Astrocyte (in vitro differentiated cells and primary cell): ENCODE results near the gene ANO4. TPM values are rescaled to one million over a fixed set of nuclear protein-coding genes. Genes with fewer than 3 reads are reported as not detected.

Experiments
- DNase-seq: peaks from one replicate; pipeline ENCODE4 v3.0.0-alpha.2; 2010; ENCODE audit warnings: low read depth
- FAIRE-seq: peaks from 2 replicates; lab custom pipeline; 2011; peaks lifted over from hg19 to GRCh38; lab: Jason Lieb, UNC
- H2AFZ ChIP-seq: 2 replicates; pipeline ENCODE4 v1.6.0; 2012; ENCODE audit warnings: low read depth, low read length, inconsistent platforms
- H3K27ac ChIP-seq: 2 replicates; pipeline ENCODE4 v1.5.1; 2011; ENCODE audit warnings: low read depth, low read length, inconsistent platforms
- H3K27me3 ChIP-seq: 2 replicates; pipeline ENCODE4 v1.6.0; 2011; ENCODE audit warnings: low read length, inconsistent platforms; ENCODE audit not compliant: insufficient read depth
- H3K36me3 ChIP-seq: 2 replicates; pipeline ENCODE4 v1.5.1; 2011; ENCODE audit warnings: low read length, inconsistent platforms; ENCODE audit not compliant: insufficient read depth
- H3K4me1 ChIP-seq: 2 replicates; pipeline ENCODE4 v1.5.1; 2011; ENCODE audit warnings: low read length, inconsistent platforms; ENCODE audit not compliant: insufficient read depth
- H3K4me2 ChIP-seq: 2 replicates; pipeline ENCODE4 v1.6.0; 2012; ENCODE audit warnings: low read length, inconsistent platforms
- H3K4me3 ChIP-seq: 2 replicates; pipeline ENCODE4 v1.5.1; 2011; ENCODE audit warnings: low read depth, mild to moderate bottlenecking, low read length, inconsistent platforms; ENCODE audit not compliant: insufficient read depth
- H3K79me2 ChIP-seq: 2 replicates; pipeline ENCODE4 v1.6.0; 2012; ENCODE audit warnings: mild to moderate bottlenecking, low read length, inconsistent platforms; ENCODE audit not compliant: insufficient read depth
- H3K9ac ChIP-seq: 2 replicates; pipeline ENCODE4 v1.6.0; 2012; ENCODE audit warnings: mild to moderate bottlenecking, low read length, inconsistent platforms
- H3K9me3 ChIP-seq: 2 replicates; pipeline ENCODE4 v1.5.1; 2012; ENCODE audit warnings: low read depth, mild to moderate bottlenecking, low read length, inconsistent platforms; ENCODE audit not compliant: insufficient read depth
- H4K20me1 ChIP-seq: 2 replicates; pipeline ENCODE4 v1.6.0; 2012; ENCODE audit warnings: low read length, inconsistent platforms; ENCODE audit not compliant: insufficient read depth
- H3K27ac Mint-ChIP-seq: one replicate; pipeline ENCODE4 v1.8.0; 2021; ENCODE audit warnings: mild to moderate bottlenecking, mixed read lengths; ENCODE audit not compliant: unreplicated experiment
- H3K27me3 Mint-ChIP-seq: one replicate; pipeline ENCODE4 v1.8.0; 2021; ENCODE audit warnings: low read depth, mixed read lengths; ENCODE audit not compliant: unreplicated experiment
- H3K36me3 Mint-ChIP-seq: one replicate; pipeline ENCODE4 v1.8.0; 2021; ENCODE audit warnings: low read depth, mixed read lengths; ENCODE audit not compliant: unreplicated experiment
- H3K4me1 Mint-ChIP-seq: one replicate; pipeline ENCODE4 v1.8.0; 2021; ENCODE audit warnings: low read depth, mixed read lengths; ENCODE audit not compliant: unreplicated experiment
- H3K4me3 Mint-ChIP-seq: one replicate; pipeline ENCODE4 v1.8.0; 2021; ENCODE audit warnings: mild to moderate bottlenecking, moderate library complexity, mixed read lengths; ENCODE audit not compliant: unreplicated experiment
- H3K9me3 Mint-ChIP-seq: one replicate; pipeline ENCODE4 v1.8.0; 2021; ENCODE audit warnings: mild to moderate bottlenecking, mixed read lengths; ENCODE audit not compliant: unreplicated experiment
- EZH2 ChIP-seq: IDR thresholded peaks from 2 replicates; pipeline ENCODE4 v1.6.1; 2012; ENCODE audit warnings: mild to moderate bottlenecking, low read length, inconsistent platforms; ENCODE audit not compliant: insufficient read depth
- total RNA-seq: library from RNA; stranded (reverse); gene quantifications from 2 replicates; pipeline ENCODE4 v1.2.1, GENCODE V29; 2021
- TF ChIP-seq, protein P1 (sequence below): IDR thresholded peaks from 2 replicates; pipeline ENCODE4 v1.5.1; 2011; ENCODE audit warnings: low read depth, mild to moderate bottlenecking, inconsistent platforms, low read length, moderate library complexity; ENCODE audit not compliant: insufficient read depth

The ANO4 gene
- total RNA-seq, 1 donor from 2014 or later = 41.3 TPM

DNA sequence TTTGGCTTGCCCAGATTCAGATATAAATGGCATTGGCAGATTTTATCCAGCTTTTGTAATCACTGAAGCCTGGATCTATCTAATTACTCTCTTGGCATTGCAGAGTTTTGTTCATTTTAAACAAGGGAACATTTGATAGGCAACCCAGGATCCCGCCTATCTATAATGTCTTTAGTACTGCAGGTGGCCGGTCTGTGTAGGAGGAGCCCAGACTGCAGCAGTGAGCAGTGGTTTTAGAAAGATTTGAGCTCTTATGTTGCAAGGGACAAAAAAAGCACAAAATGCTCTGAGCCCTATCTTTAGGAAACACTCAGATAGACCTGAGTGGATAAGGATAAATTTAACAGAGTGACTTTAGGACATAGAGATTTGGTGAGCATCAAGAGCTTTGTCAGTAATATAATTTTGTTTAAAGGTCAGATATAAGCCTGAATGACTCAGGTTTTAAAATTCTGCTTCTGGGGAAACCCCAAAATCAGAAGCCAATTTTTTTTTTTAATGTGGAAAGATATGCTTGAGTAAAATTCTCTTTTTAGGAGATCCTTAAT is 250.0 kb downstream of the ANO4 start:
- Histone ChIP-seq H3K9ac (peak overlapping the region; percentile 13), H3K4me1 (no peaks in the 10 kb centered on the region), H3K4me2 (peak overlapping the region; percentile 15), H2AFZ (no peak overlapping the region), H3K4me3 (no peak overlapping the region), H3K36me3 (no peaks in the 10 kb centered on the region), H4K20me1 (no peaks in the 10 kb centered on the region), H3K79me2 (no peaks in the 10 kb centered on the region), H3K27ac (no peak overlapping the region), H3K9me3 (no peaks in the 10 kb centered on the region), H3K27me3 (no peaks in the 10 kb centered on the region)
- H3K4me3 Mint-ChIP-seq = no peak overlapping the region
- no peak for TF ChIP-seq EZH2
- TF ChIP-seq, protein P1, sequence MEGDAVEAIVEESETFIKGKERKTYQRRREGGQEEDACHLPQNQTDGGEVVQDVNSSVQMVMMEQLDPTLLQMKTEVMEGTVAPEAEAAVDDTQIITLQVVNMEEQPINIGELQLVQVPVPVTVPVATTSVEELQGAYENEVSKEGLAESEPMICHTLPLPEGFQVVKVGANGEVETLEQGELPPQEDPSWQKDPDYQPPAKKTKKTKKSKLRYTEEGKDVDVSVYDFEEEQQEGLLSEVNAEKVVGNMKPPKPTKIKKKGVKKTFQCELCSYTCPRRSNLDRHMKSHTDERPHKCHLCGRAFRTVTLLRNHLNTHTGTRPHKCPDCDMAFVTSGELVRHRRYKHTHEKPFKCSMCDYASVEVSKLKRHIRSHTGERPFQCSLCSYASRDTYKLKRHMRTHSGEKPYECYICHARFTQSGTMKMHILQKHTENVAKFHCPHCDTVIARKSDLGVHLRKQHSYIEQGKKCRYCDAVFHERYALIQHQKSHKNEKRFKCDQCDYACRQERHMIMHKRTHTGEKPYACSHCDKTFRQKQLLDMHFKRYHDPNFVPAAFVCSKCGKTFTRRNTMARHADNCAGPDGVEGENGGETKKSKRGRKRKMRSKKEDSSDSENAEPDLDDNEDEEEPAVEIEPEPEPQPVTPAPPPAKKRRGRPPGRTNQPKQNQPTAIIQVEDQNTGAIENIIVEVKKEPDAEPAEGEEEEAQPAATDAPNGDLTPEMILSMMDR = no peak
- no peak for FAIRE-seq
- no peaks in the 10 kb centered on the region for H3K27me3 Mint-ChIP-seq
- H3K36me3 Mint-ChIP-seq = peaks cover 13% of the 10 kb centered on the region
- H3K4me1 Mint-ChIP-seq = peaks cover 17% of the 10 kb centered on the region
- H3K27ac Mint-ChIP-seq = no peak overlapping the region
- no peak for DNase-seq
- peaks cover 3% of the 10 kb centered on the region for H3K9me3 Mint-ChIP-seq

DNA sequence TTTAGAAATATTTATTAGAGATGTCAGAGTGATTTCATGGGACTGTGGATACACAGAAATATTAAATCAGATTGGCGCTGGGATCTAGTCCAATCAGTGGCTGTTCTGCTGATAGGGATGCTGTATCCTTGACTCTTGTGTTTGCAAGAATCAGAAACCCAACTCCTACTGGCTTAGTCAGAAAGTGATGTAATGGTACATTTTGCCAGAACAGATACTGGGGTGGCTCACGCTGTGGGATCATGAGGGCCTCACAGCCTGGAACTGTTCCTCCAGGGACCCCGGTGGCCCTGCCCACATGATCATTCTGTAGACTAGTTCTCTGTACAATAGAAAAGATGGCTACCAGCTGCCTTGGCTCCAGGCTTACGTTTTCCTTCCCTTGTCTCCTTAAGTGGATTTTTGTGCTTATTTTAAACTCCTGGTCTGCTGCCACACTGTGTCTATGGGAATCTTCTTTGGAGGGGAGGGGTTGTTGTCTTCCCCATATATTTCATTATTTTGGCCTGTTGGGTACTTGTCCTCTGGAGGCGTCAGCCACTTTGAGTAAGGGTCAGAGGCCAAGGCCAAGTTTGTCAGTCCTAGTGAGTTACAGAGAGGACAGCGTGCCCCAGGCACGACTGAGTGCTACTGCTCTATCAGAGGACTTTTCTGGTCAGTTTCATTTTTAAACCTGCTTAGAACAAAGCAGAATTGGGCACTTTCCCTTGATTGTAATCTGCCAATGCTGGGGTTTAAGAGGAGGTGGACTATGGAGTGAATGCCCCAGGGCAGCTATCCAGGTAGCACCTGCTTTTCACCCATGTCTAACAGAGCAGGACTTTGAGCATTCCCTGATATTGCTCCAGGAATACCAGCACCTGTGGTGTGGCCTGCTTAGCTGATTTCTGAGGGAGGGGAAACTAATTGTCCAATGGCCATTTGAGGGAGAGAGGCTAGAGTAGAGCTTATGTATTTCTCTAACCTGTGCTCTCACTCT is 251.2 kb downstream of the ANO4 start:
- FAIRE-seq (no peak), DNase-seq (peak; percentile 47)
- Histone ChIP-seq H2AFZ (no peak overlapping the region), H3K9me3 (no peaks in the 10 kb centered on the region), H4K20me1 (no peaks in the 10 kb centered on the region), H3K79me2 (no peaks in the 10 kb centered on the region), H3K36me3 (no peaks in the 10 kb centered on the region), H3K4me1 (peaks cover 7% of the 10 kb centered on the region), H3K27ac (peak overlapping the region; percentile 19), H3K27me3 (no peaks in the 10 kb centered on the region), H3K4me2 (no peak overlapping the region), H3K9ac (no peak overlapping the region), H3K4me3 (no peak overlapping the region)
- H3K36me3 Mint-ChIP-seq = peaks cover 13% of the 10 kb centered on the region
- H3K27me3 Mint-ChIP-seq = no peaks in the 10 kb centered on the region
- H3K4me1 Mint-ChIP-seq = peaks cover 21% of the 10 kb centered on the region
- no peak for TF ChIP-seq EZH2
- H3K4me3 Mint-ChIP-seq = no peak overlapping the region
- H3K9me3 Mint-ChIP-seq = peaks cover 3% of the 10 kb centered on the region
- H3K27ac Mint-ChIP-seq = no peak overlapping the region

DNA sequence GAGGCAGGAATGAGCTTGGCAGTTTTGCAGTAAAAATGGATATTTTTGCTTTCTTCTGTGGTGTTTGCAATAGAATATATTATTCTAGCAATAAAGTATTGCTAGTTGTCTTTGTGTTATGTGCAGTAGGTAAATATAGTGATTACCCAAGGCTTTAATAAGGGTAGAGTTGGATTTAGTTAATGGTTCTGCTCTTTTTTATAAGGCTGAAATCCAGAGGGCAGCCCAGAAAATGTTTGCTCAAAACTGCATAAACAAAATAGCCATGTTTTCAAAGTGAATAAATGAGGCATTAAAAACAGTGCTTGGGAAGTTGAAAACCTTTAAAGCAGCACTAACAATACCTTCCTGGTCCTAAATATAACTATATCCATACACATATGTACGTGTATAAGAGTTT is 253.1 kb downstream of the ANO4 start:
- Mint-ChIP-seq H3K9me3 (peaks cover 3% of the 10 kb centered on the region), H3K4me1 (peaks cover 37% of the 10 kb centered on the region), H3K27ac (no peak overlapping the region)

More for the DNA sequence above, 253.1 kb downstream of the ANO4 start:
- TF ChIP-seq, protein P1 = no peak
- no peak for DNase-seq
- no peak overlapping the region for H3K27ac ChIP-seq
- no peaks in the 10 kb centered on the region for H3K36me3 ChIP-seq
- Mint-ChIP-seq H3K4me3 (no peak overlapping the region), H3K36me3 (peaks cover 12% of the 10 kb centered on the region), H3K27me3 (no peaks in the 10 kb centered on the region)
- H3K27me3 ChIP-seq = no peaks in the 10 kb centered on the region
- FAIRE-seq = peak; percentile 13
- H2AFZ ChIP-seq = no peak overlapping the region
- no peaks in the 10 kb centered on the region for H3K9me3 ChIP-seq
- H3K79me2 ChIP-seq = no peaks in the 10 kb centered on the region
- H3K9ac ChIP-seq = no peak overlapping the region
- peaks cover 18% of the 10 kb centered on the region for H3K4me1 ChIP-seq
- H4K20me1 ChIP-seq = no peaks in the 10 kb centered on the region
- H3K4me3 ChIP-seq = no peak overlapping the region
- H3K4me2 ChIP-seq = no peak overlapping the region
